Measurements from ENCODE around the gene CCN5. TPM values are rescaled to one million over a fixed set of nuclear protein-coding genes. Genes with fewer than 3 reads are reported as not detected.

CCN5 gene
- total RNA-seq, 2 donors from 2014 or later: 62.9 to 64.3 TPM

- WGBS: 82% methylated on average over 4 of the region's 4 CpGs
- TF ChIP-seq POLR2AphosphoS5 (IDR thresholded peaks at IDR 0.05) (no peak), POLR2A (IDR thresholded peaks at IDR 0.05) (no peak), CTCF (IDR thresholded peaks at IDR 0.05) (no peak)
- no peaks in the 10 kb centered on the region for H3K4me1 ChIP-seq (replicated peaks)
- intact Hi-C loops (cut with DNase I): loop anchor here (5.0 kb wide), 1 partner anchor 180 kb away; no protein-coding TSS in a partner anchor
- no peak for DNase-seq (ENCODE audit: low spot score)
- H3K27ac ChIP-seq: no peak overlapping the region
- H3K27me3 ChIP-seq (replicated peaks; ENCODE audit: insufficient read depth): no peaks in the 10 kb centered on the region
- H3K9me3 ChIP-seq: no peaks in the 10 kb centered on the region
- no peaks in the 10 kb centered on the region for H3K36me3 ChIP-seq
- H3K4me3 ChIP-seq: no peak overlapping the region
Observed at GRCh38 chr20:44686934-44687333, 28.2 kb upstream of the CCN5 start.

- Histone ChIP-seq H3K27me3 (replicated peaks; ENCODE audit: insufficient read depth) (no peaks in the 10 kb centered on the region), H3K4me3 (no peak overlapping the region), H3K27ac (no peak overlapping the region), H3K36me3 (no peaks in the 10 kb centered on the region), H3K4me1 (replicated peaks) (no peaks in the 10 kb centered on the region), H3K9me3 (no peaks in the 10 kb centered on the region)
- 47% methylated on average over 7 of the region's 7 CpGs for WGBS
- no peak for TF ChIP-seq POLR2AphosphoS5 (IDR thresholded peaks at IDR 0.05)
- TF ChIP-seq POLR2A (IDR thresholded peaks at IDR 0.05): no peak
- no peak for TF ChIP-seq CTCF (IDR thresholded peaks at IDR 0.05)
- DNase-seq (ENCODE audit: low spot score): no peak
- intact Hi-C loops (cut with DNase I): loop anchor here (5.0 kb wide), 1 partner anchor 179 kb away; no protein-coding TSS in a partner anchor
Observed at GRCh38 chr20:44688053-44688625, 27.0 kb upstream of the CCN5 start.

GRCh38 chr20:44689809-44690208 is 25.4 kb upstream of the CCN5 start:
- TF ChIP-seq POLR2A (IDR thresholded peaks at IDR 0.05) (no peak), POLR2AphosphoS5 (IDR thresholded peaks at IDR 0.05) (no peak), CTCF (IDR thresholded peaks at IDR 0.05) (no peak)
- no peaks in the 10 kb centered on the region for H3K36me3 ChIP-seq
- H3K4me3 ChIP-seq: no peak overlapping the region
- intact Hi-C loops (cut with DNase I): loop anchor here (5.0 kb wide), 1 partner anchor 177 kb away; no protein-coding TSS in a partner anchor
- H3K9me3 ChIP-seq: no peaks in the 10 kb centered on the region
- WGBS: 80% methylated on average over 3 of the region's 3 CpGs
- no peaks in the 10 kb centered on the region for H3K27me3 ChIP-seq (replicated peaks; ENCODE audit: insufficient read depth)
- H3K27ac ChIP-seq: no peak overlapping the region
- no peaks in the 10 kb centered on the region for H3K4me1 ChIP-seq (replicated peaks)
- no peak for DNase-seq (ENCODE audit: low spot score)

GRCh38 chr20:44690781-44691423 is 24.3 kb upstream of the CCN5 start:
- Histone ChIP-seq H3K4me1 (replicated peaks) (no peaks in the 10 kb centered on the region), H3K9me3 (no peaks in the 10 kb centered on the region), H3K36me3 (no peaks in the 10 kb centered on the region), H3K27ac (no peak overlapping the region), H3K27me3 (replicated peaks; ENCODE audit: insufficient read depth) (no peaks in the 10 kb centered on the region), H3K4me3 (no peak overlapping the region)
- no peak for DNase-seq (ENCODE audit: low spot score)
- TF ChIP-seq POLR2AphosphoS5 (IDR thresholded peaks at IDR 0.05): no peak
- no peak for TF ChIP-seq POLR2A (IDR thresholded peaks at IDR 0.05)
- TF ChIP-seq CTCF (IDR thresholded peaks at IDR 0.05): no peak
- WGBS: 77% methylated on average over 9 of the region's 9 CpGs
- intact Hi-C loops (cut with DNase I): no loop called here

All from prostate gland (tissue), 2 donors.